GM12878 (cell line): Measurements from ENCODE around the gene KIF5C. TPM values are rescaled to one million over a fixed set of nuclear protein-coding genes. Genes with fewer than 3 reads are reported as not detected.

Source experiments
- ATAC-seq: fragments of 200-7000 bp; cut with Tn5 transposase; 3 replicates; pipeline ENCODE4 v1.9.1; 2020; ENCODE audit warnings: mild to moderate bottlenecking, moderate library complexity
- BruUV-seq: library from RNA; stranded (reverse); fragments of 400-500 nt; replicated peaks from 2 replicates; lab custom pipeline; 2021; lab: Mats Ljungman, UMichigan
- CTCF ChIA-PET: fragments of 300-600 bp; sonication (Branson Sonifier 250); formaldehyde crosslinking; extraction: SDS; loops from one replicate; lab custom pipeline; 2021; ENCODE audit warnings: inconsistent platforms; lab: Yijun Ruan, JAX
- POLR2A ChIA-PET: fragments of 350-600 bp; formaldehyde crosslinking; extraction: SDS; loops from one replicate; lab custom pipeline; 2021; ENCODE audit warnings: inconsistent platforms; lab: Charles Lee
- RAD21 ChIA-PET: fragments of 300-600 bp; sonication (Branson Sonifier 250); formaldehyde crosslinking; loops from one replicate; lab custom pipeline; 2023; ENCODE audit warnings: antibody characterized with exemption; ENCODE audit not compliant: unreplicated experiment; lab: Charles Lee
- SMC1A ChIA-PET: fragments of 300-600 bp; sonication (Branson Sonifier 250); formaldehyde crosslinking; loops from one replicate; lab custom pipeline; 2023; ENCODE audit not compliant: unreplicated experiment, uncharacterized antibody; lab: Charles Lee
- DNase-seq: peaks from one replicate; pipeline ENCODE4 v3.0.0-alpha.2; 2011; ENCODE audit warnings: low read depth, low spot score
- FAIRE-seq: peaks from 3 replicates; lab custom pipeline; 2011; peaks lifted over from hg19 to GRCh38; lab: Jason Lieb, UNC
- H2AFZ ChIP-seq: 2 replicates; pipeline ENCODE4 v1.6.0; 2011; ENCODE audit warnings: low read depth, low read length, control low read depth; ENCODE audit not compliant: control insufficient read depth
- H3K27ac ChIP-seq: 2 replicates; pipeline ENCODE4 v1.5.1; 2011; ENCODE audit warnings: control low read depth; ENCODE audit not compliant: control insufficient read depth, insufficient read depth
- H3K27me3 ChIP-seq, 2 experiments: replicated peaks in 1 of 2; 2 replicates each; pipeline versions ENCODE4 v1.6.0 to v1.6.1; 2011; ENCODE audit warnings: low read length in 1 of 2; ENCODE audit not compliant: control insufficient read depth in 2 of 2, insufficient read depth in 2 of 2
- H3K36me3 ChIP-seq, 2 experiments: 2 replicates each; pipeline ENCODE4 v1.5.1; 2011; ENCODE audit warnings: low read length in 1 of 2; ENCODE audit not compliant: control insufficient read depth in 2 of 2, insufficient read depth in 2 of 2
- H3K4me1 ChIP-seq: 2 replicates; pipeline ENCODE4 v1.6.1; 2011; ENCODE audit warnings: mild to moderate bottlenecking, low read length, moderate library complexity, mixed read lengths; ENCODE audit not compliant: control insufficient read depth, insufficient read depth
- H3K4me2 ChIP-seq: 2 replicates; pipeline ENCODE4 v1.6.0; 2011; ENCODE audit warnings: control low read depth; ENCODE audit not compliant: control insufficient read depth, insufficient read depth
- H3K4me3 ChIP-seq: fragments of 200-600 bp; sonication (generic); 2 replicates; pipeline ENCODE4 v1.5.1; 2016
- H3K79me2 ChIP-seq: 2 replicates; pipeline ENCODE4 v1.6.0; 2011; ENCODE audit warnings: low read length; ENCODE audit not compliant: control insufficient read depth, insufficient read depth
- H3K9ac ChIP-seq: 2 replicates; pipeline ENCODE4 v1.8.0; 2011; ENCODE audit warnings: low read length, control low read depth, mixed read lengths; ENCODE audit not compliant: control insufficient read depth, insufficient read depth
- H3K9me3 ChIP-seq: replicated peaks from 3 replicates; pipeline ENCODE4 v1.5.1; 2011; ENCODE audit warnings: mild to moderate bottlenecking, low read length; ENCODE audit not compliant: control insufficient read depth, insufficient read depth
- H4K20me1 ChIP-seq: 2 replicates; pipeline ENCODE4 v1.6.0; 2011; ENCODE audit not compliant: control insufficient read depth, insufficient read depth
- BMI1 ChIP-seq: fragments of 450-650 bp; IDR thresholded peaks from 2 replicates; pipeline ENCODE4 v1.6.1; 2016; ENCODE audit warnings: mild to moderate bottlenecking, moderate library complexity, borderline replicate concordance
- KAT2A ChIP-seq: conservative IDR thresholded peaks from 2 replicates; pipeline ENCODE4 v1.6.1; 2011; ENCODE audit warnings: low read depth, low read length; ENCODE audit not compliant: control insufficient read depth
- MTA2 ChIP-seq: fragments of 450-650 bp; IDR thresholded peaks from 2 replicates; pipeline ENCODE4 v1.6.1; 2016; ENCODE audit warnings: low read depth, mild to moderate bottlenecking, moderate library complexity
- NFXL1 ChIP-seq: fragments of 450-650 bp; IDR thresholded peaks from 2 replicates; pipeline ENCODE4 v1.6.1; 2017; ENCODE audit warnings: antibody characterized with exemption, mild to moderate bottlenecking, borderline replicate concordance
- NFYB ChIP-seq: IDR thresholded peaks from 2 replicates; pipeline ENCODE4 v1.6.1; 2011; ENCODE audit warnings: low read depth, mild to moderate bottlenecking, low read length, improper control_type of control experiment, moderate library complexity; ENCODE audit not compliant: insufficient read depth
- NR2F1 ChIP-seq: fragments of 450-650 bp; conservative IDR thresholded peaks from 2 replicates; pipeline ENCODE4 v1.6.1; 2017; ENCODE audit warnings: mild to moderate bottlenecking
- RFX5 ChIP-seq: IDR thresholded peaks from 2 replicates; pipeline ENCODE4 v1.6.1; 2011; ENCODE audit warnings: low read depth, low read length, improper control_type of control experiment
- STAT1 ChIP-seq: fragments of 450-650 bp; conservative IDR thresholded peaks from 2 replicates; pipeline ENCODE4 v1.6.1; 2014; ENCODE audit warnings: antibody characterized with exemption, mild to moderate bottlenecking
- TBL1XR1 ChIP-seq: IDR thresholded peaks from 2 replicates; pipeline ENCODE4 v1.6.1; 2012; ENCODE audit warnings: low read depth, low read length, improper control_type of control experiment
- WGBS: methylation state at CpG from one replicate; pipeline ENCODE4 v1.1.6; 2016; ENCODE audit warnings: low lambda C conversion rate; ENCODE audit not compliant: insufficient replicate concordance, insufficient coverage; ENCODE audit errors: missing lambda C conversion rate; 5-methylcytosine and 5-hydroxymethylcytosine counted together
- in situ Hi-C: fragments of 300-500 bp; cut with MboI; formaldehyde crosslinking; loops from 9 replicates; pipeline ENCODE4 v1.14.3; 2018; ENCODE audit warnings: mixed read lengths
- intact Hi-C: fragments of 100-400 bp; cut with micrococcal nuclease; formaldehyde crosslinking; loops from one replicate; pipeline ENCODE4 v1.14.2; 2022; ENCODE audit not compliant: unreplicated experiment
- polyA plus RNA-seq, 11 experiments: library from polyadenylated mRNA; depleted of rRNA in 4 of 11; unstranded in 6 of 11; stranded (reverse) in 5 of 11; fragments of >200 nt; fragmentation: Nextera tagmentation in 4 of 11; fragmentation: Illumina TruSeq in 1 of 11; extraction: Ambion mirVana in 4 of 11; extraction: Trizol in 1 of 11; gene quantifications; 1 replicate in 1 of 11; 2 replicates in 10 of 11; pipeline versions ENCODE4 v1.2.1 to v1.2.3, GENCODE V29; 2011 to 2016; ENCODE audit warnings: inconsistent platforms in 2 of 11, missing spikeins in 2 of 11, low read depth in 1 of 11
- total RNA-seq, 4 experiments: library from RNA; depleted of rRNA in 3 of 4; stranded (reverse); fragments of >200 nt in 3 of 4; fragmentation: Illumina TruSeq in 1 of 4; extraction: Trizol in 1 of 4; gene quantifications; 2 replicates each; pipeline versions ENCODE4 v1.2.1 to v1.2.3, GENCODE V29; 2013 to 2021
- TF ChIP-seq, protein P1 (sequence below): fragments of 450-650 bp; IDR thresholded peaks from 2 replicates; pipeline ENCODE4 v1.6.1; 2018; ENCODE audit warnings: borderline replicate concordance, mild to moderate bottlenecking; ENCODE audit not compliant: partially characterized antibody
- TF ChIP-seq, protein P2 (sequence below): fragments of 450-650 bp; formaldehyde crosslinking; IDR thresholded peaks from 2 replicates; pipeline ENCODE4 v1.4.0; 2022; ENCODE audit warnings: mild to moderate bottlenecking, moderate library complexity
- TF ChIP-seq, protein P3 (sequence below): fragments of 450-650 bp; IDR thresholded peaks from 2 replicates; pipeline ENCODE4 v1.6.1; 2014; ENCODE audit warnings: mild to moderate bottlenecking

Gene KIF5C
- total and polyA plus RNA-seq, 10 of the 15 experiments (the other 5 are each of a cell fraction or from before 2014, with no cell fraction given) = 0.08 to 0.49 (median 0.24) TPM

DNA sequence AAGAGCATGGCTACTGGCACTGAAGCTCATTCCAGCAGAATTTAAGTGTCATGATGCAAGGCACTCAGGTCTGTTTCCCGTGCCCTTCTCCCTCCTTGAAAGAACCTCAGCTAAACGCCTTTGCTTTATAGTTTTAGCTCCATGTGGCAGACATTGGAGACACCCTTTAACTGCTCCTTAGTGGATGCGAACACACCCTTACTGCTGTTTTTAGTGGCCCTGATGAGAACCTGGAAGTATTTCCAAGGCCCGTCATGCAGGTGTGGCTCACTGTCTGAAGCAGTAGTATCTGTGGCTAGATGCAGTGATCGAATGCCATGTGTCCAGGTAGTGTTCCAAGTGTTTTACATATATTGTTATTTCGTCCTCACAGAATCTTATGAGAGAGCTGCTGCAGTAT lies 28.3 kb downstream of the KIF5C start:
- no peak for DNase-seq
- no peaks in the 10 kb centered on the region for H3K36me3 ChIP-seq
- 18% methylated on average over 6 of the region's 6 CpGs for WGBS
- no peaks in the 10 kb centered on the region for H3K4me1 ChIP-seq
- CTCF ChIA-PET = no interaction called here
- H3K4me3 ChIP-seq = no peak overlapping the region
- H3K9ac ChIP-seq = no peak overlapping the region
- RAD21 ChIA-PET = no interaction called here
- H4K20me1 ChIP-seq = no peaks in the 10 kb centered on the region
- H3K4me2 ChIP-seq = no peak overlapping the region
- H3K79me2 ChIP-seq = no peaks in the 10 kb centered on the region
- FAIRE-seq = no peak
- H2AFZ ChIP-seq = no peak overlapping the region
- H3K27ac ChIP-seq = no peak overlapping the region
- ATAC-seq = no peak
- no TSS peak for BruUV-seq
- intact Hi-C loops = no loop called here
- TF ChIP-seq STAT1 = no peak
- H3K27me3 ChIP-seq = no peaks in the 10 kb centered on the region; a peak in 2 of 4 replicates
- SMC1A ChIA-PET = no interaction called here
- in situ Hi-C loops = no loop called here
- POLR2A ChIA-PET = no interaction called here
- H3K9me3 ChIP-seq = no peaks in the 10 kb centered on the region

DNA sequence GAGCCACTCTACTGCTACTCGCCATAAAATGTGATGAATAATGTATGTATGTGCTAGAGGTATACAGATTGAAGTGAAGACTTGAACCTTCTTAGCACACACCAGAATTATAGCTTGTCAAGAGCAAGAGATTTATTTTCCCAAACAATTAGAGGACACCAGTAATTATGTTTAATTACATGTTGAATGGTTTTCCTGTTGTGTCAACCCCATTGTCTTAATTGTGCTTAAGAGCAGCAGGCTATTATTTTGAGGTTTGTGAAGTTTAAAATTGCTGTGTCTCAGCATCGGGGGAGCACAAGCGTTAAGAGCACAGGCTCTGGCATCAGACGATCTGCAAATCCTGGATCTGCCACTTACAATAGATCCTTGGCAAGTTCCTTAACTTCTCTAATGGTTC lies 29.0 kb downstream of the KIF5C start:
- Histone ChIP-seq H3K79me2 (no peaks in the 10 kb centered on the region), H3K27me3 (no peaks in the 10 kb centered on the region; a peak in 2 of 4 replicates), H3K4me3 (no peak overlapping the region), H3K9ac (no peak overlapping the region), H3K4me2 (no peak overlapping the region), H4K20me1 (no peaks in the 10 kb centered on the region), H3K4me1 (no peaks in the 10 kb centered on the region), H2AFZ (no peak overlapping the region), H3K9me3 (no peaks in the 10 kb centered on the region), H3K36me3 (no peaks in the 10 kb centered on the region), H3K27ac (no peak overlapping the region)
- CTCF ChIA-PET = no interaction called here
- SMC1A ChIA-PET = no interaction called here
- POLR2A ChIA-PET = no interaction called here
- RAD21 ChIA-PET = no interaction called here
- ATAC-seq (no peak), FAIRE-seq (no peak), DNase-seq (no peak)
- no TSS peak for BruUV-seq
- intact Hi-C loops = no loop called here
- 39% methylated on average over 4 of the region's 4 CpGs for WGBS
- in situ Hi-C loops = no loop called here
- no peak for TF ChIP-seq NR2F1
- TF ChIP-seq RFX5 = no peak
- TF ChIP-seq BMI1 = no peak
- TF ChIP-seq NFYB = no peak
- TF ChIP-seq, protein P1, sequence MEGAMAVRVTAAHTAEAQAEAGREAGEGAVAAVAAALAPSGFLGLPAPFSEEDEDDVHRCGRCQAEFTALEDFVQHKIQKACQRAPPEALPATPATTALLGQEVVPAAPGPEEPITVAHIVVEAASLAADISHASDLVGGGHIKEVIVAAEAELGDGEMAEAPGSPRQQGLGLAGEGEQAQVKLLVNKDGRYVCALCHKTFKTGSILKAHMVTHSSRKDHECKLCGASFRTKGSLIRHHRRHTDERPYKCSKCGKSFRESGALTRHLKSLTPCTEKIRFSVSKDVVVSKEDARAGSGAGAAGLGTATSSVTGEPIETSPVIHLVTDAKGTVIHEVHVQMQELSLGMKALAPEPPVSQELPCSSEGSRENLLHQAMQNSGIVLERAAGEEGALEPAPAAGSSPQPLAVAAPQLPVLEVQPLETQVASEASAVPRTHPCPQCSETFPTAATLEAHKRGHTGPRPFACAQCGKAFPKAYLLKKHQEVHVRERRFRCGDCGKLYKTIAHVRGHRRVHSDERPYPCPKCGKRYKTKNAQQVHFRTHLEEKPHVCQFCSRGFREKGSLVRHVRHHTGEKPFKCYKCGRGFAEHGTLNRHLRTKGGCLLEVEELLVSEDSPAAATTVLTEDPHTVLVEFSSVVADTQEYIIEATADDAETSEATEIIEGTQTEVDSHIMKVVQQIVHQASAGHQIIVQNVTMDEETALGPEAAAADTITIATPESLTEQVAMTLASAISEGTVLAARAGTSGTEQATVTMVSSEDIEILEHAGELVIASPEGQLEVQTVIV = no peak
- TF ChIP-seq MTA2 = no peak
- TF ChIP-seq, protein P2, sequence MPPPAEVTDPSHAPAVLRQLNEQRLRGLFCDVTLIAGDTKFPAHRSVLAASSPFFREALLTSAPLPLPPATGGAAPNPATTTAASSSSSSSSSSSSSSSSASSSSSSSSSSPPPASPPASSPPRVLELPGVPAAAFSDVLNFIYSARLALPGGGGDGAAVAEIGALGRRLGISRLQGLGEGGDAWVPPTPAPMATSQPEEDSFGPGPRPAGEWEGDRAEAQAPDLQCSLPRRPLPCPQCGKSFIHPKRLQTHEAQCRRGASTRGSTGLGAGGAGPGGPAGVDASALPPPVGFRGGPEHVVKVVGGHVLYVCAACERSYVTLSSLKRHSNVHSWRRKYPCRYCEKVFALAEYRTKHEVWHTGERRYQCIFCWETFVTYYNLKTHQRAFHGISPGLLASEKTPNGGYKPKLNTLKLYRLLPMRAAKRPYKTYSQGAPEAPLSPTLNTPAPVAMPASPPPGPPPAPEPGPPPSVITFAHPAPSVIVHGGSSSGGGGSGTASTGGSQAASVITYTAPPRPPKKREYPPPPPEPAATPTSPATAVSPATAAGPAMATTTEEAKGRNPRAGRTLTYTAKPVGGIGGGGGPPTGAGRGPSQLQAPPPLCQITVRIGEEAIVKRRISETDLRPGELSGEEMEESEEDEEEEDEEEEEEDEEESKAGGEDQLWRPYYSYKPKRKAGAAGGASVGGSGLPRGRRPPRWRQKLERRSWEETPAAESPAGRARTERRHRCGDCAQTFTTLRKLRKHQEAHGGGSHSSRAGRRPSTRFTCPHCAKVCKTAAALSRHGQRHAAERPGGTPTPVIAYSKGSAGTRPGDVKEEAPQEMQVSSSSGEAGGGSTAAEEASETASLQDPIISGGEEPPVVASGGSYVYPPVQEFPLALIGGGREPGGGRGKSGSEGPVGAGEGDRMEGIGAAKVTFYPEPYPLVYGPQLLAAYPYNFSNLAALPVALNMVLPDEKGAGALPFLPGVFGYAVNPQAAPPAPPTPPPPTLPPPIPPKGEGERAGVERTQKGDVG = no peak
- no peak for TF ChIP-seq KAT2A
- TF ChIP-seq TBL1XR1 = no peak
- TF ChIP-seq, protein P3, sequence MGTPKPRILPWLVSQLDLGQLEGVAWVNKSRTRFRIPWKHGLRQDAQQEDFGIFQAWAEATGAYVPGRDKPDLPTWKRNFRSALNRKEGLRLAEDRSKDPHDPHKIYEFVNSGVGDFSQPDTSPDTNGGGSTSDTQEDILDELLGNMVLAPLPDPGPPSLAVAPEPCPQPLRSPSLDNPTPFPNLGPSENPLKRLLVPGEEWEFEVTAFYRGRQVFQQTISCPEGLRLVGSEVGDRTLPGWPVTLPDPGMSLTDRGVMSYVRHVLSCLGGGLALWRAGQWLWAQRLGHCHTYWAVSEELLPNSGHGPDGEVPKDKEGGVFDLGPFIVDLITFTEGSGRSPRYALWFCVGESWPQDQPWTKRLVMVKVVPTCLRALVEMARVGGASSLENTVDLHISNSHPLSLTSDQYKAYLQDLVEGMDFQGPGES = no peak
- no peak for TF ChIP-seq NFXL1
